GM18520 (cell line): ENCODE results near the gene FCN3.
"Not testable (repeated sequence)": the region's sequence is repeated elsewhere in the genome, so short reads cannot be mapped to it uniquely, and the experiment has no call there.

Source experiments
- ATAC-seq: cut with Tn5 transposase; IDR thresholded peaks from one replicate; pipeline ENCODE4 v1.9.1; 2021; ENCODE audit not compliant: unreplicated experiment

FCN3 gene

DNA sequence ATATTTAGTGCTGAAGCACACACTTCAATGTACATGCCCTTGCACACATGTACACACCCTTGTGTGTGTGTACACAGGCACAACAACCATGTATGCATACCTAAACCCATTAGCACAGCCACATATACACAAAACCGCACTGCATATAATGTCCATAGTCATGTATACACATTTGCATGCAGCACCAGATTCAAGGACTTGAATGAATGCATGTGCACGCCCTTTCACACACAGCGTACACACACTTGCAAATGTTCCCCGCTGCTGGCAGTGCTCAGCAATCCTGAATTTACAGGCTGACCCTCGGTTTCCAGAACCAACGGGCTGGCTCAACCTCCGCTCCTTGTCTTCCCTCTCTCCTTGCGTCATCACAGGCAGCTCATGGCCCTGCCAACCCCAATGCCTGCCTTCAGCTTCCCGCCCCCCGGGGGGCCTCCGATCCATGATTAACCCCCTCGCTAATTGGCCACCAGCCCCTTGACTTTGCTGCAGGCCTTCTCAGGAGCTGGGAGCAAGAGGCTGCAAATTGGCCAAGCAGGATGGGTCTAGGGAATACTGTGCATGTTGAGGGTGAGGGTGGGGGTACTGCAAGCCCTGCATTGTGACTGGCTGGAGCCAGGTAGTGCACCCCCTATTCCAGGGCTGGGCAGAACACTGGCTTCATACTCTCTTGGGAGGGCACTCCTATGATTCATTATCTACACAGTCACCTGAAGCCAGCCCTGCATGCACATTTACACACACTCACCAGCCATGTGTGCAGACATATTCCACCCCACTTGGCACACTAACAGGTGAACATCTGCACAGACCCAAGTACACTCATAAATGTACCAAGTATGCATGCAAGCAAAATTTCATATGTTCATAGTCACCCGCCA is 25.7 kb upstream of the FCN3 start:
- ATAC-seq: no peak

DNA sequence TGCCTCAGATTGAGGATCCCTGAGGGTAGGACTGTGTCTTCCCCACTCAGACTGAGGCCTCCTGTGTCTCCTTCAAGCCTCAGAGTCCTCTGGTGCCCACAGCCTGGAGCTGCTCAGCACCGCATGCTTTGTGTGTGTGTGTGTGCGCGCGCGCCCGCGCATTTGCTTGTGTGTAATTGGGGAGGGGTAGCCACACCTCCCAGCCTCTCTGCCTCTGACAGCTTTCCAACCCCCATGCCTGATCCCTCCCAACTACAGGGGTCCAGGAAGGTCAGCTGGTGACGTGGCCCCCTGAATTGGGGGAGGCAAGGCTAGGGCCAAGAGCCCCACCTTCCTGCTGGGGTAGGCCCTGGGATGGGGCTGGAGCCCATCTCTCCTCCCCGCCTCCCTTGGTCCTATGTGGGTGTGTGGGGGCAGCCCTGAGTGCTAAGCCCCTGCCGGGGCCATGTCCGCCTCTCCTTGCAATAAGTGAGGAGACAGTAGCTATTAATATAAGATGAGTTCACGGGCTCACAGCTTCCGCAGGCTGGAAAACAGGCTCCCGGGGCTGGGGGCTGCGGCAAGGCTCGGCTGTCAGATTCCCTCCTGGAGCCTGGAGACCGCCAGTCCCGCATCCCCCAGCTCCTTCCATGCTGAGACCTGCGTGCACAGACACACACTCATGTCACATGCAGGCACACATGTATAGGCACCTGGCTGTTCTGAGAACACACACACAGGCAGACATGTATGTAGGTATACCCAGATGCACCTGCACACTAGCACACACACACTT is 24.8 kb upstream of the FCN3 start:
- no peak for ATAC-seq

DNA sequence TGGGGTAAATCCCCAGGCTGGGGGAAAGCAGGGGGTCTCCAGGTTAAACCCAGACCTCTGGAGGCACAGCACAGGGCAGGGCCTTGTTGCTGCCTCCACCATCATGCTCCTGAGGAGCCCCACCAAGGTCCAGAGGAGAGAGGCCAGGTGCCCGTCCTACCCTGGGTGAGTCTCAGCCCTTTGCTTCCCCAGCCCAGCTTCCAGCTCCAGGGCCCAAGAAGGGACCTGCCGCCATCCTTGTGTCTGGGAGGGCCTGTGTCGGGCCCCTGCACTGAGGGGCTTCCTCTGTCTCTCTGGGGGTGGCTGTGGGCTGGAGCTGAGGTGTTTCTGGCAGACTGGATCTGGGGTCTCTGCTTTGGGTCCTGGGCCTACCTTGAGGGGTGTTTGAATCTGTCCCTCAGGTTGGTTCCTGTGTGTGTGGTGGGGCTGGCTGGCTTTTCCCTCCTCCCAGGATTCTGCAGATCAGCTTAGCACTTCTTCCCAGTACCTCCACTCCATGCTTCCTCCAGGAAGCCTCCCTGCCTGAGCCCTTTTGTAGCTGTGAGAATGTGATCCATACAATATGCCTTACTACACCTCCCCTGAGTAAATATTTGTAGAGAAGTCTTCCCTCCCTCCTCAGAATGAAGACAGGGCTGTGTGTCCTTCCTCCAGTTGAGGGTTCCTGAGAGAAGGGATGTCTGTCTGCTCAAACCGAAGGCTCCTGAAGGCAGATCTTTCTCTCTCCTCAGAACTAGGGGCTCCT is 24.0 kb upstream of the FCN3 start:
- no peak for ATAC-seq

DNA sequence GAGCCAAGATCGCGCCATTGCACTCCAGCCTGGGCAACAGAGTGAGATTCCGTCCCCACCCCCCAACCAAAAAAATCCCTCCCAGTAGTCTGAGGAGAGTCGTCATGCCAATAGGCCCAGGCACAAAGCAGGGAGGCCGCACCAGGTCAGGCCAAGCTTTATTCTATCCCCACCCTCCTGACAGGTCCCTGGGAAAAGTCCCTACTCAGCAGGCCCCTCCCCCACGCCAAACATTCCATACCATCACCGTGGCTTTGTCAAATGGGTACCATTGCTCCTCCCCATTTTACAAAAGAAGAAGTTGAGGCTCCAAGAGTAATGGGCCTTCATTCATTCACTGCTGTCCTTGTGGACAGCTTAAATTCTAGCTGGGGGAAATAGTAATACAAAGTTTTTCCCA is 23.1 kb upstream of the FCN3 start:
- ATAC-seq: no peak

DNA sequence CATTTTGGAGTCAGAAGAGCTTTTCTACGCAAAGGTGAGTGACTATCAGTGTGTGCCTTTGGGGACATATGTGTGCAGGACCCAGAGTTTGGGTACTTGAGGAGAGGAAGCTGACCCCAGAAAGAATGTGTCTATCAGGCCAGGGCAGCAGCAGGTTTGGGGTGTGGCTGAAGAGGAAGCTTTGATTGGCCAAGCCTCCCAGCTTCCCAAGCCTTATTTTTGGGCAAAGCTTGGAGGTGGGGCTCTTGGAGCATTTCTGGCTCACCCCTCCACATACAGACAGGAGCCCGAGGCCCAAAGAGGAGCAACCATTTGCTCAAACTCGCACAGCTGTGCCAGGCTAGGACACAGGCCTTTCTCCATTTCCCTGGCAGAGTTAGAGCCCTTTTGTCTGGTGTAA is 22.5 kb upstream of the FCN3 start:
- ATAC-seq: no peak

DNA sequence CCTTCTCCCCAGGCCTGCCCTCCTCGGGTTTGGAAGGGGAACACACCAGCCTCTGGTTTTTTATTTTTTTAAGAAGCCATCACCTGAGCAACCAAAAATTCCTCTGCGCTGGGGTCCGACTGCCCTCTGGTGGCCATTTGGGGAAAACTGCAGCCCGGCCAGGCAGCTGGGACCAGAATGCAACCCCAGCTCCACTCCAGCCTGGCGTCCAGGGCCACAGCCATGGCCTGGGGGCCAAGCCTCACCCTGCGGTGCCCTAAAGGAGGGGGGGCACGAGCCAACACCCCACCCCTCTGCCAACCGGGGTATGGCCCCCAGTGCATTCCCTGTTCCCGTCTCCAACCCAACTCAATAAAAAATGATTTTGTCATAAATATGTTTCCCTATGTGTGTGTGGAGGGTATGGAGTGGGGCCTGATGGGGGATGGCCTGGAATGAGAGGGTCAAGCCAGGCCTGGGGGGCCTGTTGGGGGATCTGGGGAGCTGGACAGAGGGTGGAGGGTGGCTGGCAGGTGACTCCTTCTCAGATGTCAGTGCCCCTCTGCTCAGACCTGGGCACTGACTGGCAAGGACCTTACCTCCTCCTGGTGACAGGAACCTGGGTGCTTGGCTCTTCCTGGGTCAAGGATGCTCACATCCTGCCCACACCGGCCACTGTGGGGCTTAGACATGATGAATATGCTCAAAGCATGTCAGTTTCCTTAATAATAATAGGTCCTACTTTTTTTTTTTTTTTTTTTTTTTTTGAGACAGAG is 21.0 kb upstream of the FCN3 start:
- no peak for ATAC-seq

DNA sequence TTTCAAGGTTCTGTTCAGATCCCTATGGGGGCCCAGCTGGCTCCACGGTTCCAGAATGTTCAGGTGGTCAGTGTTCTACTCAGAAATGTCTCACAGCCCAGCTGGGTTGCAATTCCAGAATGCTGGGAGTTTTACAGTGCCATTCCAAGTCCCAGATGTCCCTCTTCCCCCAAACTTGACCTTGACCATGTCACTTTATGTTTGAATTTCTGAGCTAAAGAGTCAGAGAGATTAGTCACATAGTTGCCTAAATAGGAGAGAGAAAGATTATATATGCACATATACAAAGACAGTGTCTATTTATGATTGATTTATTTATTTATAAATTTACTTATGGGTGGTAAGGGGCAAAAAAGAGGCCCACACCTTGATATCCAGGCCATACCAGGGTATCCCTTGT is 20.3 kb upstream of the FCN3 start:
- ATAC-seq: no peak

DNA sequence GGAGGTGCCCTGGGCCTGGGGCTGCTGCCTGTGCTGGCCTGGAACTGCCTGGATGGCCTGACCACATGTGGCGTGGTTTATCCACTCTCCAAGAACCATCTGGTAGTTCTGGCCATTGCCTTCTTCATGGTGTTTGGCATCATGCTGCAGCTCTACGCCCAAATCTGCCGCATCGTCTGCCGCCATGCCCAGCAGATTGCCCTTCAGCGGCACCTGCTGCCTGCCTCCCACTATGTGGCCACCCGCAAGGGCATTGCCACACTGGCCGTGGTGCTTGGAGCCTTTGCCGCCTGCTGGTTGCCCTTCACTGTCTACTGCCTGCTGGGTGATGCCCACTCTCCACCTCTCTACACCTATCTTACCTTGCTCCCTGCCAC is 19.6 kb upstream of the FCN3 start:
- no peak for ATAC-seq

DNA sequence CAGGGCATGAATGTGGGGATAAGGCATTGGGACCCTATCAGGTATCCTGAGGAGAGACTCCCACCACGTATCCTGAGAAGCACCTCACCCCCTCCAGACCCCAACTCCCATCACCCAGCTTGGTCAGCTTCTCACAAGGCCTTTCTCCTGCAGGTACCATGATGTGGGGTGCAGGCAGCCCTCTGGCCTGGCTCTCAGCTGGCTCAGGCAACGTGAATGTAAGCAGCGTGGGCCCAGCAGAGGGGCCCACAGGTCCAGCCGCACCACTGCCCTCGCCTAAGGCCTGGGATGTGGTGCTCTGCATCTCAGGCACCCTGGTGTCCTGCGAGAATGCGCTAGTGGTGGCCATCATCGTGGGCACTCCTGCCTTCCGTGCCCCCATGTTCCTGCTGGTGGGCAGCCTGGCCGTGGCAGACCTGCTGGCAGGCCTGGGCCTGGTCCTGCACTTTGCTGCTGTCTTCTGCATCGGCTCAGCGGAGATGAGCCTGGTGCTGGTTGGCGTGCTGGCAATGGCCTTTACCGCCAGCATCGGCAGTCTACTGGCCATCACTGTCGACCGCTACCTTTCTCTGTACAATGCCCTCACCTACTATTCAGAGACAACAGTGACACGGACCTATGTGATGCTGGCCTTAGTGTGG is 19.1 kb upstream of the FCN3 start:
- no peak for ATAC-seq

DNA sequence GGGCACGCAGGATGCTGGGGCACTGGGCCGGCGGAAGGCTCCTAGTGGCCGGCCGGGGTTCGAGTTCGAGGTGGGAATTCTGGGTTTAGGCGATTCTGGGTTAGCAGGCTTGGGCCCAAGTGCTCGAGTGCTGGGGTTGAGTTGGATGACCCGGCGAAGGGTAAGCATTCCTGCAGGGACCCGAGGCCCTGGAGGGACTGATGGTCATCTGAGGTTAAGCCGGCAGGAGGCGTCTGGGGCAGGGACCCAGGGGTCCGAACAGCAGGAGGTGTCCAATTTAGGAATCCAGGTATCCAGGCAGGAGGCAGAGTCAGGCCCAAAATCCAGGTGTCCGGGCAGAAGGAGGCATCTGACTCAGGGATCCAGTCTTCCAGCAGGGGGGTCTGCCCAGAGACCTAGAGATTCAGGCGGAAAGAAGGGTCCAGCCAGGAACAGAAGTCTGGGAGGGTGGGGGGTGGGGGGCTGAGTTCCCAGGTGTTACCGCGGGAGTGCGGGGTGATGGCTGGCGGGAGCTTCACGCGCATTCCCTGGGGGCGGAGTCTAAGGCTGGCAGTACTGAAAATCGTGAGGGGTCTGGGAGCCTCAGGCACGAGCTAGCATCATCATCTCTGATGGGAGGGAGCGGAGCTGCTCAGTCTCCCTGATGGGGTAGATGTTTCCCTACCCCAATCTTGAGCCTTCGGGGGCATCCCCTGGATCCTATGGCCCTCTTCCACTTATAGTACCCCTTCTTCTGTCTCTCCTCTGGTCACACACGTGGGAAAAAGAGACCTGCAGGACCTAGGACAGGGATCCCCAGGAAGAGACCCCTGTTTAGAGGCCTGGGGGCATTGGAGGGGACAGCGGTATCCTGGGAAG is 18.4 kb upstream of the FCN3 start:
- ATAC-seq: no peak

DNA sequence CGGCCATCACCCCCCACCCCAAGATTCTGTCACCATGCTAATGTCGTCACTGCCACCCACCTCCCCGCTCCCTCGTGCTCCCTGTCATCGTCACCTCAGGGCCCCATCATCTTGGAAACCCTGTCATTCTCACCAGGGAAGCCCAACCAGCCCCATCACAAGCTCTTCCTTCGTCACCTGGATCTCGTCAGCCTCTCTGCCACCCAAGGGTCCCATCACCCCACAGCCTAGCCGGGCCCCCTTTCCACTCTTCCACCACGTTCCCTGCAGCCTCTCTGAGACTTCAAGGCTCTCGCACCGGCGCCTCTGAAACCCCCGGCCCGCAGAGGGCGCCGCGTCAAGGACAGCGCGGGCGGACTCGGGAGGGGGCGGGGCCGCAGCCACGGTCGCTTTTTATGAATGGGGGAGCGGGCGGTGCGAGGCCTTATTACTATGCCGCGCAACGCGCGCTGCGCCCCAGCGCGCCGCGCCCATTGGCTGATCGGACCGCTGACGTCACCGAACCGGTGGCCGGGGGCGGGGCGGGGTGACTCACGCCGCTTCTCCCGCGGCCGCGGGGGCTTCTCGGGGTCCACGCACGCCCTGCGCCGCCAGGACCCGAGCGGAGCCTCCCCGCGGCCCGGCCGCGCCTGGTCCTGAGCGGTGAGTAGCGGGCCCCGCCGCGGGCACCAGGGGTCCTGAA is 17.6 kb upstream of the FCN3 start, which contains the start of gene GPR3:
Gene GPR3 (plus strand): TSS at position 527 of the 682 bp plus-strand sequence. CDS start 1,177 bp downstream, outside the sequence.
- peak; percentile 69 for ATAC-seq

DNA sequence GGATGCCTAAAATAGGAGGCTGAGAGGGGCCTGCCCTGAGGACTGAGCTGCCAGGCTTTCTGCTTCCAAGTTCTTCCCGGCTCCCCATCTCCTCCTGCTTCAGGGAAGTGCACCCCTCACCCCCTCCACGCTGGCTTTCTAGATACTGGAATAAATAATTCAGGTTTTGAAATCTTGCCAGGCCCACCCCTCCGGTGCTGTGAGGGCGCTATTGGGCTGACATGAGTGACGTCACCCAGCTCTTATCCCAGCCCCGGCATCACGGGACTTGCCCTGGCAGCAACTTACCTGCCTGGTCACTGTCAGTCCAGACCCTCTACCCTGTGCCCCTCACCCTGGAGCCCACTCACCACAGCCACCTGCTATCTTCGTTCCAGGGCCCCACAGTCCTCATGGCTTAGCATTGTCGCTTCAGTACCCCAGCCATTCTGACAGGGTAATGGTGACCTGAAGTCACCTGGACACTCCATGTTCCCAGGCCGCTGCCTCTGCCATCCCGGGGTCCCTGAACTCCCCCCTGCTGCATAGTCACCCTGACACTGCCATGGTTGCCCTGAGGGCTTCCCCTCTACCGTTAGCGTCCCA is 17.0 kb upstream of the FCN3 start:
- ATAC-seq: no peak

DNA sequence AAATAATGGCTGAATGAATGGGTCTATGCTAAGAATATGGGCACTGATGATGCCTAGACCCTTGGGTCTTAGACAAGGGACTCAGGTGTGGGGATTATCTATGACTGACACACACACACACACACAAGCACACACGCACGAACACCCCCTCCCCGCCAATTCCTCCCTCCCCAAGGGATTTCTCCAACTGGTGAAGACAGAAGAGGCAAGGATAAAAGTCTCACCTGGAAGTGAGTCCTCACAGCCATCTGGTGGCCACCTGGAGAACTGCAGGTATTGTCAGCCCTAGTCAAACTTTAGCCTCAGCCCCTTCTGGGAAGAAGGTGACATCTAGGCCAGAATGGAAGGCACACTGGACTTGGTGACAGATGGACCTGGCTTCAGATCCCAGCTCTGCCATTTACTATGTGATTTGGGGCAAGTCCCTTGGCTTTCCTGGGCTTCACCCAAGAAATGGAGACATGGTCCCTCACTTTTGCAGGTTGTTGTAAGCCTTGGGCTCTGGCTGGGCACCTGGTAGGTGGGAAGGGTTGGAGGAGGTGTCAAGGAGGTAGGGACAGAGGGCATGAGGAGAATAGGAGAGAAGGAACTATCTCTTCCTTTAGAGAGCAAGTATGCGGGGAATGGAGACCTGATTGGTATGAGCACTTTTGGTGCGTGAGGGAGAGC is 13.8 kb upstream of the FCN3 start:
- ATAC-seq: no peak

DNA sequence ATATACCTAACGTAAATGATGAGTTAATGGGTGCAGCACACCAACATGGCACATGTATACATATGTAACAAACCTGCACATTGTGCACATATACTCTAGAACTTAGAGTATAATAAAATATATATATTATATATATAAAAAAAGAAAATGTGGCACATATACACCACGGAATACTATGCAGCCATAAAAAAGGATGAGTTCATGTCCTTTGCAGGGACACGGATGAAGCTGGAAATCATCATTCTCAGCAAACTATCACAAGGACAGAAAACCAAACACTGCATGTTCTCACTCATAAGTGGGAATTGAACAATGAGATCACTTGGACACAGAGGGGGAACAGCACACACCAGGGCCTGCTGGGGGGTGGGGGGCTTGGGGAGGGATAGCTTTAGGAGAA is 10.2 kb upstream of the FCN3 start:
- ATAC-seq: not testable (repeated sequence)

DNA sequence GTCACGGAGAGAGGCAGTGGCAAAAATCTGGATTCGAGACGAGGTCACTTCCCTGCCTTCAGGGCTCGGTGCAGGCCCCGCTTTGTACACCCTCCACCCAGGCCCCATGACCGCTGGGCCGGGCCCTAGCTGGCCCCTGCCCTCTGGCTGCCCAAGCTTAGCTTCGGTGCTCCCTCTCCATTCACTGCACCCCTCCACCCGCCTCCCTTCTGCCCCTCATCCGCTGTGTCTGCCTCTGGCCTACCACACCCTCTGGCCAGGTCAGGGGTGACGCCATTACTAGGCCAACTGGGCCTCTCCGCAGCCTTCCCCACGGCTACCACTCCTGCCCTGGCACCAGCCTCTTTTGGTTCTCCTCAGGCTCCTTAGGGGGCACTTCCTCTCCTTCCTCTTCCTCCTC is 9.0 kb upstream of the FCN3 start:
- no peak for ATAC-seq

DNA sequence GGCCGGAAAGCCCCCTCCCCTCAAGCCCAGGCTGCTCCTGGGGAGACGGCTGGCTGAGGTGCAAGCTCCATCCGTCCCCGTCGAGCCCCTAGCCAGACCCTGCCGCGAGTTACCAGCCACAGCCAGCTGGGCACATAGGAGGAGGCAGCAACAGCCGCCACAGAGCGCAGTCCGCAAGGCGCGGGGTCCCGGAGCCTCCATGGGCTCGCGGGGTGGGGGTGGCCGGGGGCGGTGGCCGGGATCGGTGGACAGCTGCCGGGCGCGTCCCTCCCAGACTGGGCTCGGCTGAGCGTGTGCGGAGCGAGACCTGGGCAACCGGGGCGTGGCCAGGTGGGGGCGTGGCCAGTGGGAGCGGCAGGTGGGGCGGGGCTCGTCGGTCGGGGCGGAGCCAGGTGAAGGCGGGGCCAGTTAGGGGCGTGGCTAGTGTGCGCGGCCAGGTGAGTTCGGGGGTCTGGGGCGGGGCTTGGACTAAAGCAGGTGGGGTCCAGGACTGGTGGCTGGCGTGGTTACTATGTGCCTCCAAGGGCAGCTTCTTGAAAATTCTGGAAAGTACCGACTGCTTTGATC is 8.5 kb upstream of the FCN3 start, which contains the start of gene CD164L2:
Gene CD164L2 (minus strand): TSS at position 295 of the 567 bp plus-strand sequence. CDS start 94 bp downstream, at position 201.
- no peak for ATAC-seq

DNA sequence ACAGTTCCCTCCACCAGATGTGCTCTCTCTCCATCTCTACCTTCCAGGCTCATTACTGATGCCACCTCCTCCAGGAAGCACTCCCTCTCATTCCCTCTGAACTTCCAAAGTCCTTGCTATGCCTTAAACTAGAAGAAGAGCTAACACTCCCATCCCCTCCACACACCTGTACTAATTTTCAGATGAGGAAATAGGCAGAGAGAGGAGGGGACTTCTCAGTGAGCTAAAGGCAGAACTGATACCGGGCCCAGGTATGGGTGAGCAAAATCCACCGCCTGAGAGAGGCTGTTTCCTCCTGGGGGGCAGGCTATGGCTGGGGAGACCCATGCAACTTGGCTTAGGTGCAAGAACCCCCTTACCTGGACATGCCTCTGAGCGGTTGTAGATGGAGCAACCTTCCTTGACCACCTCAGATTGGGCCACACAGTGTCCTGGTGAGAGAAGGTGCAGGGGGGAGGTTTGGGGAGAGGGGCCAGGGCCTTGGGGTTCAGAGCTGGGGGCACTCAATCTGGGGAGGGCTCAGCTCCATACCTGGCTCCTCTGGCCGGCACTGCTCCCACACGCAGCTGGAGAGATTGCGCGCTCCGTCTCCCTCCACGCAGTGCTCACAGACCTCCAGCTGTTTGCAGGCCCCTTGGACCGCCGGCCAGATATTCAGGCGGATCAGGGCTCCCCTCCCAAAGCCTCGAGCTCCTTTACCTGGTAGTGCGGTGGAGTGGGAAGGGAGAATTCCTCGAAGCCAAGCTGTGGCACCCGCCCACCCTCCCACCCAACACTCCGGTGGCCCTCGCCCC is 7.5 kb upstream of the FCN3 start:
- ATAC-seq: no peak
